MV-4-11 (cell line): ENCODE data around the gene REP15.
A peak's percentile ranks its signal among the peaks of the same experiment; 100 is the strongest.
"Not testable (repeated sequence)": the region's sequence is repeated elsewhere in the genome, so short reads cannot be mapped to it uniquely, and the experiment has no call there.

Experiments used
- DNase-seq: peaks from one replicate; lab custom pipeline; 2025; lab: John Stamatoyannopoulos, UW

Gene REP15

GRCh38 chr12:27696293-27696652 lies at the start of gene REP15:
Gene REP15 (plus strand): TSS chr12:27696447. CDS start chr12:27696563, 116 bp downstream.
- peak; percentile 3 for DNase-seq

- no peak for DNase-seq
These were observed 46.2 kb upstream of the REP15 start for GRCh38 chr12:27650011-27650410.

- DNase-seq = no peak
These were observed 45.0 kb upstream of the REP15 start for GRCh38 chr12:27651201-27651600.

GRCh38 chr12:27652174-27652763 lies 44.0 kb upstream of the REP15 start:
- no peak for DNase-seq

GRCh38 chr12:27653661-27654060 lies 42.6 kb upstream of the REP15 start:
- no peak for DNase-seq

GRCh38 chr12:27655476-27655875 lies 40.8 kb upstream of the REP15 start:
- DNase-seq = not testable (repeated sequence)

- DNase-seq = no peak
These were observed 39.0 kb upstream of the REP15 start for GRCh38 chr12:27657296-27657695.

GRCh38 chr12:27665704-27666103 lies 30.5 kb upstream of the REP15 start:
- no peak for DNase-seq

- no peak for DNase-seq
These were observed 29.7 kb upstream of the REP15 start for GRCh38 chr12:27666510-27666909.

- DNase-seq = peak; percentile 53
These were observed 28.7 kb upstream of the REP15 start for GRCh38 chr12:27667540-27667939.

GRCh38 chr12:27672051-27672450 lies 24.2 kb upstream of the REP15 start:
- DNase-seq = no peak

- no peak for DNase-seq
These were observed 23.6 kb upstream of the REP15 start for GRCh38 chr12:27672643-27673042.

- DNase-seq = no peak
These were observed 23.0 kb upstream of the REP15 start for GRCh38 chr12:27673101-27673718.

GRCh38 chr12:27674989-27675388 lies 21.3 kb upstream of the REP15 start:
- DNase-seq = no peak

- no peak for DNase-seq
These were observed 15.6 kb upstream of the REP15 start for GRCh38 chr12:27680619-27681018.

- DNase-seq = peak; percentile 2
These were observed 13.7 kb upstream of the REP15 start for GRCh38 chr12:27682534-27682933.

- DNase-seq = no peak
These were observed 11.0 kb upstream of the REP15 start for GRCh38 chr12:27685274-27685673.

- DNase-seq = no peak
These were observed 10.1 kb upstream of the REP15 start for GRCh38 chr12:27686147-27686546.

GRCh38 chr12:27688671-27689070 lies 7.6 kb upstream of the REP15 start:
- DNase-seq = no peak

- DNase-seq = no peak
These were observed 6.6 kb upstream of the REP15 start for GRCh38 chr12:27689558-27690180.

GRCh38 chr12:27693403-27693802 lies 2.8 kb upstream of the REP15 start:
- DNase-seq = no peak

GRCh38 chr12:27695556-27696292 lies 523 bp upstream of the REP15 start:
- DNase-seq = no peak
